Muscle layer of duodenum (tissue), 2 donors: ENCODE measurements around the gene GORASP2.
"Not testable (repeated sequence)": the region's sequence is repeated elsewhere in the genome, so short reads cannot be mapped to it uniquely, and the experiment has no call there.

Source experiments
- H3K27ac ChIP-seq: one replicate; pipeline ENCODE4 v1.7.0; 2013; ENCODE audit warnings: mild to moderate bottlenecking, low read length
- H3K27me3 ChIP-seq: one replicate; pipeline ENCODE4 v1.7.0; 2013; ENCODE audit warnings: low read depth, mild to moderate bottlenecking, control low read depth, low read length
- H3K36me3 ChIP-seq, 2 donors: one replicate each; pipeline ENCODE4 v1.7.0; 2013; ENCODE audit warnings: low read length in 2 of 2, control low read depth in 1 of 2, mild to moderate bottlenecking in 1 of 2; ENCODE audit not compliant: insufficient read depth in 2 of 2, control insufficient read depth in 1 of 2
- H3K4me1 ChIP-seq, 2 donors: one replicate each; pipeline ENCODE4 v1.7.0; 2013; ENCODE audit warnings: low read length in 2 of 2, mild to moderate bottlenecking in 2 of 2, control low read depth in 1 of 2, moderate library complexity in 1 of 2; ENCODE audit not compliant: insufficient read depth in 2 of 2, control insufficient read depth in 1 of 2
- H3K4me3 ChIP-seq, 2 donors: one replicate each; pipeline ENCODE4 v1.7.0; 2013; ENCODE audit warnings: low read length in 2 of 2, low read depth in 1 of 2, mild to moderate bottlenecking in 1 of 2
- H3K9me3 ChIP-seq, 2 donors: one replicate each; pipeline ENCODE4 v1.7.0; 2013; ENCODE audit warnings: low read length in 2 of 2, control low read depth in 1 of 2, mild to moderate bottlenecking in 1 of 2; ENCODE audit not compliant: control insufficient read depth in 1 of 2
- donor health status: healthy.

The GORASP2 gene

DNA sequence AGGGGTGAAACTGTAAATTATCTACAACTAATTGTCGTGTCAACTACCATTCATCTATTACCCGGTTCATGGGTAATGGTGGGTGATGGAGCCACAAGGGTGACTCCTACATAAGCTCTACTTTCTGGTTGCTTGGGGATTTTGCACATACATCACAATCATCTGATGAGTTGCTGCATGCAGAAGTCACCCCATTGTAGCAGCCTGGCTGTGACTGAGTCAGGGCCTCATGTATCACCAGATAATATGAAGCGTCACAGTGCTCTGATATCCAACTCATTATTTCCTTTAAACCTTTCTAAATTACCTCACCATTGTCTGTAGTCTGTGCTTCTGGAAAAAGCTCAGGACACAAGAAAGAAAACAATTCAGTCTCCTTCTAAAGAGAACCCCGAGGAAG, 32.4 kb upstream of the GORASP2 start:
- Histone ChIP-seq H3K27ac (no peak overlapping the region), H3K4me3 (no peak overlapping the region), H3K9me3 (no peaks in the 10 kb centered on the region), H3K36me3 (no peaks in the 10 kb centered on the region), H3K27me3 (no peaks in the 10 kb centered on the region), H3K4me1 (no peaks in the 10 kb centered on the region)

DNA sequence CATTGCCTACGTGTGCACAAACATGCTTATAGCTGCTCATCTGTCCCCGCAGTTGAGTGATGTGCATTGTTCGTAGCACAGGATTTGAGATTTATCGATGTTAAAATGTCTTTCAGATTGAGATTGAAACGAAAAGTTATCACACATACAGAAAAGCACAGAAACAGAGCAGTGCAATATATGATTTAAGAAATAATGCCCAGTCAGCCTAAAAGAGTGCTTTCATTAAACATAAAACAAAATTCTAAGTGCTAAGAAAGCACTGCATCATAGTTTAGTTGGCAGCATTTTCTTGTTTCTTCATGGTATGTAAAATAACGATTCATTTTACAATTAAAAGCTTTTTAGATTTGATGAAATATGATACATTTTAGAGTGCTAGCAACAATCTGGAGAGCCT, 31.9 kb upstream of the GORASP2 start:
- H3K27ac ChIP-seq, result no peak overlapping the region
- H3K36me3 ChIP-seq, result no peaks in the 10 kb centered on the region
- no peaks in the 10 kb centered on the region for H3K4me1 ChIP-seq
- no peaks in the 10 kb centered on the region for H3K27me3 ChIP-seq
- H3K9me3 ChIP-seq, result no peaks in the 10 kb centered on the region
- H3K4me3 ChIP-seq, result no peak overlapping the region

DNA sequence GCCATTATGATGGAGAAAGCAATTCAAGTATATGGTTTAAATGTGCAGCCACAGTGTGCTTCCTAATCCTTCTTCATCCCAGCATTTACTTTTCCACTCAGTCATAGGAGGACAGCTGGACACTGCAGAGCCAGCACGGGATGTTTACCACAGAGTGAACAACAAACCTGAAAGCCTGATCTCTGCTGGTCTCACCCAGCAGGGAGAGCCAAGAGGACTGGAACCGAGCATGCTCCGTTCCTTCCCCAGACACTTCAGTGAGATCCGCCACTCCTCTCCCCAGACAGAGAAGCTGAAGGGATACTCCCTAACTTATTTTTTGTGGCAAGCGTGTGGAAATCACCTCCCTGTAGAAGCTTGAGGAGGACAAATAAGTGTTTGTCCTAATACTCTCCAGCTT, 23.2 kb upstream of the GORASP2 start:
- Histone ChIP-seq H3K27me3 (no peaks in the 10 kb centered on the region), H3K4me1 (no peaks in the 10 kb centered on the region), H3K9me3 (peaks cover 0 to 17% of the 10 kb centered on the region in 2 donors), H3K36me3 (no peaks in the 10 kb centered on the region), H3K27ac (no peak overlapping the region), H3K4me3 (no peak overlapping the region)

DNA sequence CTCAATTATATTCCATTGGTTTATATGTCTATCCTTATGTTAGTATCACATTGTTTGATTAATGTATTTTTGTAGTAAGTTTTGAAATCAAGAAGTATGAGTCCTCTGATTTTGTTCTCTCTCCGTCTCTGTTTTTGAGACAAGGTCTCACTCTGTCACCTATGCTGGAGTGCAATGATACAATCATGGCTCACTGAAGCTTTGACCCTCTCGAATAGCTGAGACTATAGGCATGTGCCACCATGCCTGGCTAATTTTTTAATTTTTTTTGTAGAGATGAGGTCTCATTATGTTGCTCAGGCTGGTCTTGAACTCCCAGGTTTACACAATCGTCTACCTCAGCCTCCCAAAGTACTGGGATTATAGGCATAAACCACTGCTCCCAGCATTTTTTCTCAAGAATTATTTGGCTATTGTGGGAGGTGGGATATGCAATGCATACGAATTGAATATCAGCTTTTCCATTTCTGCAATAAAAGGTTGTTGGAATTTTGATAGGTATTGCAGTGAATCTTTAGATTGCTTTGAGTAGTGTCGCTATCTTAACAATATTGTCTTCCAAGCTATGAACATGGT, 17.7 kb upstream of the GORASP2 start:
- H3K27ac ChIP-seq, result no peak overlapping the region
- peaks cover 5 to 50% of the 10 kb centered on the region in 2 donors for H3K9me3 ChIP-seq
- peak overlapping the region in 1 of 2 donors; percentile 14 for H3K4me3 ChIP-seq
- no peaks in the 10 kb centered on the region for H3K36me3 ChIP-seq
- H3K27me3 ChIP-seq, result no peaks in the 10 kb centered on the region
- H3K4me1 ChIP-seq, result no peaks in the 10 kb centered on the region

DNA sequence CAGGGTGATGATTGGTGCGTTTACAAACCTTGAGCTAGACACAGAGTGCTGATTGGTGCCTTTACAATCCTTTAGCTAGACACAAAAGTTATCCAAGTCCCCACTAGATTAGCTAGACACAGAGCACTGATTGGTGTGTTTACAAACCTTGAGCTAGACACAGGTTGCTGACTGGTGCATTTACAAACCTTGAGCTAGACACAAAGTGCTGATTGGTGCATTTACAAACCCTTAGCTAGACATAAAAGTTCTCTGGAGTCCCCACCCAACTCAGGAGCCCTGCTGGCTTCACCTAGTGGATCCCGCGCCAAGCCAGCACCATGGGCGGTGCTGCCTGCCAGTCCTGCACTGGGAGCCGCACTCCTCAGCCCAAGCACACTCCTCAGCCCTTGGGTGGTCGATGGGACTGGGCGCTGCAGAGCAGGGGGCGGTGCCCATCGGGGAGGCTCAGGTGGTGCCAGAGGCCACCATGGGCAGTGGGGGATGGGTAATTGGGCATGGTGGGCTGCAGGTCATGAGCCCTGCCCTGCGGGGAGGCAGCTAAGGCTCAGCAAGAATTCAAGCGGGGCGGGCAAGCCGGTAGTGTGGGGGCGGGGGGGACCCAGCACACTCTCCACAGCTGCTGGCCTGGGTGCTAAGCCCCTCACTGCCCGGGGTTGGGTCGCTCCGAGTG, 13.9 kb upstream of the GORASP2 start:
- H3K9me3 ChIP-seq, result peaks cover 5 to 52% of the 10 kb centered on the region in 2 donors
- not testable (repeated sequence) for H3K27ac ChIP-seq, H3K27me3 ChIP-seq, H3K4me3 ChIP-seq, H3K36me3 ChIP-seq, H3K4me1 ChIP-seq

DNA sequence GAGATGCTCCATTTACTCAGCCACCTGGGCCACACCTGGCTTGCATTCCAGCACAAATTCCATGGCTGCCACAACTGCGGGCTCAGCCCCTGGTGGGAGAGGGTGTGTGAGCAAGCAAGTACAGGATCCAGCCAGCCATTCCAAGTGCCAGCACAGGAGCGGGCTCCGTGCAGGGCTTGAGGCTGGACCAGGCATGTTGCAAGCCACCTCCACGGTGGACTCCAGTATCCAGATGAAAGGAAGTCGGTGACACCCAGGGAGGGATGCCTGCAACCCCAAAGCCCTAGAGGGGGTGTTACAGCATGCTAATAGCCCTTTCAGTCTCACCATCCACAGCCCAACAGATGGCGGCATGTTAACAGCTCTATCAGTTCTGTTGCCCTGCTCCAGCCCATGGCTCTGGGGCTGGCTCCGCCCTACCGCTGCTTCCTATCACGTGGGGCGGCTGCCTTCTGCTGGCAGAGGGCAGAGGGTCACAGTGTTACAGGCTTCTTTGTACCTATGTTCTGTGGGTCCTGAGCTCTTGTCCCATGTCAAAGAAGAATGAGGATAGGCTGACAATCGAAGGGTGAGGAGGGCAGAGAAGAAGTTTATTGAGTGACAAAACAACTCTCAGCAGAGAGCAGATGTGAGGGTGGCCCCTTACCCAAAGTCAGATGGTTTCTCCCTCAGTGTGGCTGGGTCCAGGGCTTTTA, 11.7 kb upstream of the GORASP2 start:
- H3K27ac ChIP-seq, result no peak overlapping the region
- peaks cover 5 to 32% of the 10 kb centered on the region in 2 donors for H3K9me3 ChIP-seq
- H3K36me3 ChIP-seq, result no peaks in the 10 kb centered on the region
- no peaks in the 10 kb centered on the region for H3K27me3 ChIP-seq
- H3K4me3 ChIP-seq, result no peak overlapping the region
- H3K4me1 ChIP-seq, result no peaks in the 10 kb centered on the region

DNA sequence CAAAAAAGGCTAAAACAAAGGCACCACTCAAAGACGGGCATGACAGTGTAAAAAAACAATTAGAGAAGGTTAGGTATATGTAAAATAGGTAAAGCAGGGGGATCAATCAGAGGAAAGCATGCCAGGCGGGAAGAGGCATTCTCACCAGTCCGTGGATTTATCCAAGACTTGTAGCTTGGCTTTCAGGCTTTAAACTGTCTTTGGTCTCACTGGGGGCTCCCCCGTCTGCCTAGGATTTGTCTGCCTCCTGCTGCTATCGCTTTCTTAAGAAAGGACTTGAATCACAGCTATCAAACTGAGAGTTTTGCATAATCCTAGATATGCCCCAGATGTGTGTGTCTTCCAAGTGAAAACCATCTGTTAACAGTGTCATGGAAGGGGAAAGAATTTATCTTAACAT, 11.1 kb upstream of the GORASP2 start:
- no peaks in the 10 kb centered on the region for H3K4me1 ChIP-seq
- no peak overlapping the region for H3K27ac ChIP-seq
- no peak overlapping the region for H3K4me3 ChIP-seq
- no peaks in the 10 kb centered on the region for H3K36me3 ChIP-seq
- H3K9me3 ChIP-seq, result peaks cover 2 to 29% of the 10 kb centered on the region in 2 donors
- H3K27me3 ChIP-seq, result no peaks in the 10 kb centered on the region

DNA sequence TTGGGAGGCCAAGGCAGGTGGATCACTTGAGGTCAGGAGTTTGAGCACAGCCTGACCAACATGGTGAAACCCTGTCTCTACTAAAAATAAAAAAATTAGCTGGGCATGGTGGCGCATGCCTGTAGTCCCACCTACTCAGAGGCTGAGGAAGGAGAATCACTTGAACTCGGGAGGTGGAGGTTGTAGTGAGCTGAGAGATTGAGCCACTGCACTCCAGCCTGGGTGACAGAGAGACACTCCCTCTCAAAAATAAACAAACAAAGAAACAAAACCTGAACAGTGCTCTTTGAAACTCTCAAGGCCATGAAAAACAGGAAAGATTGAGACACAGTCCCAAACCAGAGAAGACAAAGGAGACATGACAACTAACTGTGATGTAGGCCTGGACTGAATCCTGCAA, 7.2 kb upstream of the GORASP2 start:
- H3K27ac ChIP-seq, H3K4me1 ChIP-seq, H3K4me3 ChIP-seq, H3K36me3 ChIP-seq, H3K27me3 ChIP-seq: not testable (repeated sequence)
- H3K9me3 ChIP-seq, result peaks cover 0 to 12% of the 10 kb centered on the region in 2 donors

DNA sequence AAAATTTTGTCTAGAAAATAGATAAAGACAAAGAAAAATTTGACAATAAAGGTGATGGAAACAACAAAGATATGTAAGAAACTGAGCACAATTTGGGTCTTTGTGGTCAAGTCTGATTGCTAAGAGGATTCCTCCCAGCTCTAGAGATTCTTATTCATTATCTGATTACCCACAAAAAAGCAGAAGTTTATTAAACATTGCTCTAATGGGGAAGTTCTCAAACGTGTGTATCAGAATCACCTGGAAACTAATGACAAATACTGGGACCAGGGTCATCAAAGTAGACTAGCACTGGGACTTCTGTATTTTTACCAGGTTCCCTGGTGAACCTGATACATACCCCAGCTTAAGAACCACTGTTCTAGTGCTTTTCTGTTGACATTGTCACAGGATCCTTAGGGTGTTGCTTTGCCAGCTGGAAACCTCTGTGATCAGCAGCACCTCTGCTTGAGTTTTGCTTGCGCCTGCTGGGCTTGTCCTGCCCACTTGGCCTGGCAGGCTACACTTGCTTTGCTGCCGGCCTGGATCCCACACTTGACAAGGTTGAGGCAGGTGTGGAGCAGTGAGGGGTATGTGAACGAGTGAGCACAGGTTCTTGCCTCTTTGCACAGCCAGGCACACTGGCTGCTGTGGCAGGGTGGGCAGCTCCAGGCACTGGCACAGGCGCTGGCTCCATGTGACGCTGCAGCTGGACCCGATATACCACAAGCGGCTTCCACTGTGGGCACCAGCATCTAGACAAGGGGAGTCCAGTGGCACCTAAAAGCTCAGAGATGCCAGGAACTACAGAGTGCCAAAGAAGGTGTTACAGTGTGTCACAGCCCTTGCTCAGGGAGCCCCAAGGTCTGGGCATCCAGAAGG, 6.2 kb upstream of the GORASP2 start:
- H3K4me1 ChIP-seq, result no peaks in the 10 kb centered on the region
- no peak overlapping the region for H3K27ac ChIP-seq
- H3K9me3 ChIP-seq, result peaks cover 0 to 3% of the 10 kb centered on the region in 2 donors
- no peaks in the 10 kb centered on the region for H3K27me3 ChIP-seq
- H3K4me3 ChIP-seq, result no peak overlapping the region
- no peaks in the 10 kb centered on the region for H3K36me3 ChIP-seq

DNA sequence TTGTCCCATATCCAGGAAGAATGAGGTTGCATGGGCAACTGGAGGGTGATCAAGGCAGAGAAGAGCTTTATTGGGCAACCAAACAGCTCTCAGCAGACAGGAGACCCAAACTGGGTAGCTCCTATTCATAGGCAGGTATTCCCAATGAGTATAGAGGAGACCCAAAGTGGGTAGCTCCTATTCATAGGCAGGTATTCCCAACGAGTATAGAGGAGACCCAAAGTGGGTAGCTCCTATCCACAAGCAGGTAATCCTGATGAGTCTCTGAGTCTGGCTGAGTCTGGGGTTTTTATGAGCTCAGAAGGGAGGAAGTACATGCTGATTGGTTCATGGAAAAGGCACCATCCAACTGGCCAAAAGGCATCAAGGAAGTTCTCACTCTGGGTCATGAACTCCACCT, 5.3 kb upstream of the GORASP2 start:
- no peaks in the 10 kb centered on the region for H3K9me3 ChIP-seq
- H3K36me3 ChIP-seq, result no peaks in the 10 kb centered on the region
- H3K4me1 ChIP-seq, result no peaks in the 10 kb centered on the region
- H3K4me3 ChIP-seq, result no peak overlapping the region
- H3K27ac ChIP-seq, result no peak overlapping the region
- H3K27me3 ChIP-seq, result no peaks in the 10 kb centered on the region

DNA sequence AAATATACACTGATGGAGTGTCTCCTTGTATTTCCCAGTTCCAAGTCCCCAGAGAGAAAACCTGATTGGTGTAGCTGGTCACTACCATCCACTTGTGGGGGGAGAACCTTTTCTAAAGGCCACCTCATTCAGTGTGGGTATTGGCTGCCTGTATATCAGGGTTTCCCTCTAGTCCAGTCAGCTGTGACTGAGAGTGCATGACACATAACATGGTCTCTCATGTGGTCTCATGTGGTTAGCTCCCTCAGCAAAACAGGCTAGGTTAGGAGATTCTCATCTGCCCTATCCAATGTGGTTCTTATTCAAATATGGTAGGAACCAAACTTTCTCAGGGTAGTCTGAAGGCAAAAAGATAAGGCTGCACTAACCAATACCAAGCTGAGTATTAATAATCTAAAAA, 4.1 kb upstream of the GORASP2 start:
- H3K9me3 ChIP-seq, result no peaks in the 10 kb centered on the region
- peaks cover 0 to 5% of the 10 kb centered on the region in 2 donors for H3K36me3 ChIP-seq
- no peak overlapping the region for H3K27ac ChIP-seq
- H3K4me3 ChIP-seq, result no peak overlapping the region
- no peaks in the 10 kb centered on the region for H3K4me1 ChIP-seq
- no peaks in the 10 kb centered on the region for H3K27me3 ChIP-seq
